ENCODE measurements around the gene KEL.

The KEL gene

GRCh38 chr7:142963993-142964392 is 1.8 kb upstream of the KEL start:
- DNase-seq, result no peak
- in situ Hi-C loops (cut with MboI; ENCODE audit: low pct_unique_long_range_greater_than_20kb, low sequenced_read_pairs), result no loop called here

GRCh38 chr7:142962991-142963390 is 828 bp upstream of the KEL start:
- in situ Hi-C loops (cut with MboI; ENCODE audit: low pct_unique_long_range_greater_than_20kb, low sequenced_read_pairs), result no loop called here
- no peak for DNase-seq

- DNase-seq, result no peak
- in situ Hi-C loops (cut with MboI; ENCODE audit: low pct_unique_long_range_greater_than_20kb, low sequenced_read_pairs), result no loop called here
Observed at GRCh38 chr7:142961595-142961972, 579 bp downstream of the KEL start.

- in situ Hi-C loops (cut with MboI; ENCODE audit: low pct_unique_long_range_greater_than_20kb, low sequenced_read_pairs), result no loop called here
- DNase-seq, result peak; percentile 15
Observed at GRCh38 chr7:142960955-142961512, 1.1 kb downstream of the KEL start.

- DNase-seq, result no peak
Observed at GRCh38 chr7:142959202-142959601, 3.0 kb downstream of the KEL start.

GRCh38 chr7:142957723-142958122 is 4.4 kb downstream of the KEL start:
- DNase-seq, result no peak
- in situ Hi-C loops (cut with MboI; ENCODE audit: low pct_unique_long_range_greater_than_20kb, low sequenced_read_pairs), result no loop called here

More at GRCh38 chr7:142959202-142959601, 3.0 kb downstream of the KEL start:
- in situ Hi-C loops (cut with MboI; ENCODE audit: low pct_unique_long_range_greater_than_20kb, low sequenced_read_pairs), result no loop called here

GRCh38 chr7:142956951-142957623 is 5.1 kb downstream of the KEL start:
- in situ Hi-C loops (cut with MboI; ENCODE audit: low pct_unique_long_range_greater_than_20kb, low sequenced_read_pairs), result no loop called here
- DNase-seq, result no peak

GRCh38 chr7:142954680-142955268 is 7.4 kb downstream of the KEL start:
- in situ Hi-C loops (cut with MboI; ENCODE audit: low pct_unique_long_range_greater_than_20kb, low sequenced_read_pairs), result no loop called here
- DNase-seq, result peak; percentile 37

GRCh38 chr7:142950235-142950634 is 11.9 kb downstream of the KEL start:
- DNase-seq, result no peak
- in situ Hi-C loops (cut with MboI; ENCODE audit: low pct_unique_long_range_greater_than_20kb, low sequenced_read_pairs), result no loop called here

- no peak for DNase-seq
- in situ Hi-C loops (cut with MboI; ENCODE audit: low pct_unique_long_range_greater_than_20kb, low sequenced_read_pairs), result no loop called here
Observed at GRCh38 chr7:142948603-142949002, 13.6 kb downstream of the KEL start.

GRCh38 chr7:142945001-142945400 is 17.2 kb downstream of the KEL start:
- in situ Hi-C loops (cut with MboI; ENCODE audit: low pct_unique_long_range_greater_than_20kb, low sequenced_read_pairs), result no loop called here
- DNase-seq, result no peak

GRCh38 chr7:142943706-142944268 is 18.4 kb downstream of the KEL start:
- in situ Hi-C loops (cut with MboI; ENCODE audit: low pct_unique_long_range_greater_than_20kb, low sequenced_read_pairs), result no loop called here
- DNase-seq, result no peak

- no peak for DNase-seq
- in situ Hi-C loops (cut with MboI; ENCODE audit: low pct_unique_long_range_greater_than_20kb, low sequenced_read_pairs), result no loop called here
Observed at GRCh38 chr7:142942746-142943145, 19.4 kb downstream of the KEL start.

GRCh38 chr7:142941541-142941940 is 20.6 kb downstream of the KEL start:
- no peak for DNase-seq
- in situ Hi-C loops (cut with MboI; ENCODE audit: low pct_unique_long_range_greater_than_20kb, low sequenced_read_pairs), result no loop called here

GRCh38 chr7:142940966-142941535 is 21.1 kb downstream of the KEL start:
- in situ Hi-C loops (cut with MboI; ENCODE audit: low pct_unique_long_range_greater_than_20kb, low sequenced_read_pairs), result no loop called here
- no peak for DNase-seq

GRCh38 chr7:142939226-142939910 is 22.8 kb downstream of the KEL start, which contains the start of gene LLCFC1:
Gene LLCFC1, plus strand, starts transcription at chr7:142939484. Its CDS starts 138 bp downstream, at chr7:142939622.
- peak; percentile 17 for DNase-seq
- in situ Hi-C loops (cut with MboI; ENCODE audit: low pct_unique_long_range_greater_than_20kb, low sequenced_read_pairs), result no loop called here

GRCh38 chr7:142938611-142939010 is 23.6 kb downstream of the KEL start:
- in situ Hi-C loops (cut with MboI; ENCODE audit: low pct_unique_long_range_greater_than_20kb, low sequenced_read_pairs), result no loop called here

GRCh38 chr7:142935941-142936565 is 26.1 kb downstream of the KEL start:
- no peak for DNase-seq
- in situ Hi-C loops (cut with MboI; ENCODE audit: low pct_unique_long_range_greater_than_20kb, low sequenced_read_pairs), result no loop called here

More at GRCh38 chr7:142938611-142939010, 23.6 kb downstream of the KEL start:
- DNase-seq, result no peak

- no peak for DNase-seq
- in situ Hi-C loops (cut with MboI; ENCODE audit: low pct_unique_long_range_greater_than_20kb, low sequenced_read_pairs), result no loop called here
Observed at GRCh38 chr7:142934056-142934455, 28.1 kb downstream of the KEL start.
